MM.1S (cell line): ENCODE data around the gene CSN3.

ENCODE experiments used
- CTCF ChIP-seq: fragments of 300-600 bp; sonication (generic); IDR thresholded peaks from 2 replicates; pipeline ENCODE4 v1.5.1; 2016; ENCODE audit warnings: antibody characterized with exemption, low read length, mixed read lengths
- EZH2 ChIP-seq: fragments of 300-600 bp; sonication (generic); optimal IDR thresholded peaks from 2 replicates; pipeline ENCODE3; 2017; ENCODE audit warnings: low read depth, mild to moderate bottlenecking, antibody characterized with exemption, low read length, mixed read lengths

- TF ChIP-seq CTCF (no peak), EZH2 (no peak)
Measured at GRCh38 chr4:70239884-70240591, 2.4 kb upstream of the CSN3 start.
